NCI-H1694 treated with DMSO at 0.1 percent for 48 hours (cell line): ENCODE data around the gene FNDC1.
"Not testable (repeated sequence)": the region's sequence is repeated elsewhere in the genome, so short reads cannot be mapped to it uniquely, and the experiment has no call there.

Experiments used
- DNase-seq: peaks from one replicate; lab custom pipeline; 2025; lab: John Stamatoyannopoulos, UW

Gene FNDC1

GRCh38 chr6:159169193-159169555 lies at the start of gene FNDC1:
Gene FNDC1, plus strand, starts transcription at chr6:159169400. Its CDS starts 197 bp downstream, at chr6:159169597.
- DNase-seq, result no peak

GRCh38 chr6:159119791-159120190 lies 49.4 kb upstream of the FNDC1 start:
- no peak for DNase-seq

- no peak for DNase-seq
Observed at GRCh38 chr6:159121486-159121885, 47.7 kb upstream of the FNDC1 start.

GRCh38 chr6:159122453-159122852 lies 46.7 kb upstream of the FNDC1 start:
- no peak for DNase-seq

- DNase-seq, result not testable (repeated sequence)
Observed at GRCh38 chr6:159123831-159124230, 45.4 kb upstream of the FNDC1 start.

- DNase-seq, result no peak
Observed at GRCh38 chr6:159125014-159125609, 44.1 kb upstream of the FNDC1 start.

GRCh38 chr6:159125951-159126352 lies 43.2 kb upstream of the FNDC1 start:
- DNase-seq, result no peak

GRCh38 chr6:159126590-159126989 lies 42.6 kb upstream of the FNDC1 start:
- DNase-seq, result no peak

- DNase-seq, result no peak
Observed at GRCh38 chr6:159127701-159128100, 41.5 kb upstream of the FNDC1 start.

GRCh38 chr6:159128978-159129377 lies 40.2 kb upstream of the FNDC1 start:
- no peak for DNase-seq

- no peak for DNase-seq
Observed at GRCh38 chr6:159130846-159131245, 38.4 kb upstream of the FNDC1 start.

GRCh38 chr6:159131709-159132108 lies 37.5 kb upstream of the FNDC1 start:
- no peak for DNase-seq

- DNase-seq, result no peak
Observed at GRCh38 chr6:159132664-159133063, 36.5 kb upstream of the FNDC1 start.

- peak; percentile 33 for DNase-seq
Observed at GRCh38 chr6:159134701-159135364, 34.4 kb upstream of the FNDC1 start.

GRCh38 chr6:159137676-159138075 lies 31.5 kb upstream of the FNDC1 start:
- no peak for DNase-seq

- no peak for DNase-seq
Observed at GRCh38 chr6:159142531-159142930, 26.7 kb upstream of the FNDC1 start.

GRCh38 chr6:159148641-159149040 lies 20.6 kb upstream of the FNDC1 start:
- no peak for DNase-seq

GRCh38 chr6:159149641-159150040 lies 19.6 kb upstream of the FNDC1 start:
- DNase-seq, result no peak

GRCh38 chr6:159151266-159151855 lies 17.8 kb upstream of the FNDC1 start:
- DNase-seq, result peak; percentile 14

- DNase-seq, result no peak
Observed at GRCh38 chr6:159152041-159152440, 17.2 kb upstream of the FNDC1 start.

GRCh38 chr6:159152782-159153181 lies 16.4 kb upstream of the FNDC1 start:
- DNase-seq, result no peak

- DNase-seq, result no peak
Observed at GRCh38 chr6:159155679-159156078, 13.5 kb upstream of the FNDC1 start.

- no peak for DNase-seq
Observed at GRCh38 chr6:159156089-159156488, 13.1 kb upstream of the FNDC1 start.

- no peak for DNase-seq
Observed at GRCh38 chr6:159157431-159157830, 11.8 kb upstream of the FNDC1 start.
